Tibial nerve (tissue), 3 donors: ENCODE measurements around the gene ACOXL.

Experiments used
- CTCF ChIP-seq, 5 experiments: fragments of 200-600 bp in 3 of 5; fragments of 450-650 bp in 2 of 5; sonication (generic) in 3 of 5; IDR thresholded peaks; one replicate each; pipeline ENCODE4 v1.5.1; 2016 to 2019; ENCODE audit warnings: antibody characterized with exemption in 5 of 5, mild to moderate bottlenecking in 3 of 5, moderate library complexity in 2 of 5
- POLR2A ChIP-seq, 2 donors: fragments of 450-650 bp; IDR thresholded peaks; one replicate each; pipeline ENCODE4 v1.6.1; 2017; ENCODE audit warnings: antibody characterized with exemption in 2 of 2, mild to moderate bottlenecking in 2 of 2, moderate library complexity in 2 of 2

DNA sequence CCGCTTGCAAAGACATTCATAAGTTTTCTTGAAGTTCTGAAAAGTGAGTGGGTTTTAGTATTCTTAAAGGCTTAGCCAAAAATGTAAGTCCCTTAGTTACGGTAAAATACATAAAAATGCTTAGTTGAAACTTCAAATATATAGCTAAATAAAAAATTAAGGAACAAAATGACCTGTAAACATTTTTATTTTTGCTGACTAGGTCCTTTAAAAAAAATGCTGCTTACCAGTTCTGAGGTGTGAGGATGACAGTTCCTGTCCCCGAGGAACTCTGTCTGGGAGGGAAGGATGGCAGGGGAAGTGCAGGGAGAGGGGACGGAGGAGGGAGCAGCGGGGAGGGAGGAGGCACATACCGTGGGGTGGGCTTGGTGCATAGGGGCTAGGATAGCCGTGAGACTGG, 285.5 kb downstream of the ACOXL start:
- TF ChIP-seq POLR2A (IDR thresholded peaks at IDR 0.05) (no peak), CTCF (IDR thresholded peaks at IDR 0.05) (no peak)
